GM10266 (cell line): ENCODE measurements around the gene BOK.
"Not testable (repeated sequence)": the region's sequence is repeated elsewhere in the genome, so short reads cannot be mapped to it uniquely, and the experiment has no call there.

Experiments
- DNase-seq: peaks from one replicate; pipeline ENCODE4 v3.0.0; 2012; ENCODE audit errors: extremely low spot score
- TF ChIP-seq, protein P1 (sequence below): IDR thresholded peaks from 2 replicates; pipeline ENCODE4 v1.5.1; 2012; ENCODE audit warnings: mild to moderate bottlenecking, low read depth; ENCODE audit not compliant: control insufficient read depth, insufficient read depth; ENCODE audit errors: missing control alignments

BOK gene

DNA sequence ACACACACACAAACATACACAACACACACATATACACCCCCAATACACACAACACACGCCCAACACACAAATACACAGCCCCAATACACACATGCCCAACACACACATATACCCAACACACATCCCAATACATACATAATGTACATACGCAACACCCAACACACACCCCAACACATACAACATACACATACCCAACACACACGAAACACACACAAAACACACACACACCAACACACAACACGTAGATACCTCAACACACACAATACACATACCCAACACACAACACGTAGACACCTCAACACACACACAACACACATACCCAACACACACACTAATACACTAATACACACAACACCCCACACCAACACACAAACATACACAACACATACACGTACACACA is 41.2 kb upstream of the BOK start:
- no peak for DNase-seq
- TF ChIP-seq, protein P1, sequence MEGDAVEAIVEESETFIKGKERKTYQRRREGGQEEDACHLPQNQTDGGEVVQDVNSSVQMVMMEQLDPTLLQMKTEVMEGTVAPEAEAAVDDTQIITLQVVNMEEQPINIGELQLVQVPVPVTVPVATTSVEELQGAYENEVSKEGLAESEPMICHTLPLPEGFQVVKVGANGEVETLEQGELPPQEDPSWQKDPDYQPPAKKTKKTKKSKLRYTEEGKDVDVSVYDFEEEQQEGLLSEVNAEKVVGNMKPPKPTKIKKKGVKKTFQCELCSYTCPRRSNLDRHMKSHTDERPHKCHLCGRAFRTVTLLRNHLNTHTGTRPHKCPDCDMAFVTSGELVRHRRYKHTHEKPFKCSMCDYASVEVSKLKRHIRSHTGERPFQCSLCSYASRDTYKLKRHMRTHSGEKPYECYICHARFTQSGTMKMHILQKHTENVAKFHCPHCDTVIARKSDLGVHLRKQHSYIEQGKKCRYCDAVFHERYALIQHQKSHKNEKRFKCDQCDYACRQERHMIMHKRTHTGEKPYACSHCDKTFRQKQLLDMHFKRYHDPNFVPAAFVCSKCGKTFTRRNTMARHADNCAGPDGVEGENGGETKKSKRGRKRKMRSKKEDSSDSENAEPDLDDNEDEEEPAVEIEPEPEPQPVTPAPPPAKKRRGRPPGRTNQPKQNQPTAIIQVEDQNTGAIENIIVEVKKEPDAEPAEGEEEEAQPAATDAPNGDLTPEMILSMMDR: no peak

DNA sequence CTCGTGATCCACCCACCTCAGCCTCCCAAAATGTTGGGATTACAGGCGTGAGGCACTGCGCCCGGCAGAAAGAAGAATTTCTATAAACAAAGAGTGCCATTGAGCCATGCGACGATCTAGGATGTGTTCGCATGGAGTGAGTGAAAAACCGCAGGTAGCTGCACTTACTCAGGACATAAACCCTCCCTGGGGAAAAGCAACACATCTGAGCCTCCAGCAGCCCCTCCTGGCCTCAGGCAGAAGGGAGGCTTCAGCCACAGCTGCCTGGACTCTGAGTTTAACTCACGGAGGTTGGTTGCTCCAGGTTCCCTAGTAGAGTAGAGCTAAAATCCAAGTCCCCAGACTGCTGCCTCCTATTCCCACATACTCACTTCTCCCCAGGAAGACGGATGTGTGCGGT is 38.9 kb upstream of the BOK start:
- TF ChIP-seq, protein P1: no peak
- no peak for DNase-seq

DNA sequence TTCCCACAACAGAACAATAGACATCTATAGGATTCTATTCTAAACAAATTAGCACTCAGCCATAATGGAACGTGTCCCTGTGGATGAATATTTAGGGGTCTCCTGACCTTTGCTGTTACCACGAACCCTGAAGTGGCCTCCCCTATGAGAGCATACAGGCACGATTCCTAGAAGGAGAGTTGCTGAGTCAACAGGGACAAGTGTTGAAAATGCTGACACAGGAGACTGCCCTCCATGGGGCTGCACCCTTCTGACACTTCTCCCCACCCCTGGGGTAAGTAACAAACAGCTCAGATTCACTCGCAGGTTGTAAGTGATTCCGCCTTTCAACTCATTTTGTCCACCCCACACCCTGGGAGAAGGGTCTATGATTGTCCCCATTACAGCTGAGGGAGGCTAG is 36.1 kb upstream of the BOK start:
- TF ChIP-seq, protein P1: no peak

DNA sequence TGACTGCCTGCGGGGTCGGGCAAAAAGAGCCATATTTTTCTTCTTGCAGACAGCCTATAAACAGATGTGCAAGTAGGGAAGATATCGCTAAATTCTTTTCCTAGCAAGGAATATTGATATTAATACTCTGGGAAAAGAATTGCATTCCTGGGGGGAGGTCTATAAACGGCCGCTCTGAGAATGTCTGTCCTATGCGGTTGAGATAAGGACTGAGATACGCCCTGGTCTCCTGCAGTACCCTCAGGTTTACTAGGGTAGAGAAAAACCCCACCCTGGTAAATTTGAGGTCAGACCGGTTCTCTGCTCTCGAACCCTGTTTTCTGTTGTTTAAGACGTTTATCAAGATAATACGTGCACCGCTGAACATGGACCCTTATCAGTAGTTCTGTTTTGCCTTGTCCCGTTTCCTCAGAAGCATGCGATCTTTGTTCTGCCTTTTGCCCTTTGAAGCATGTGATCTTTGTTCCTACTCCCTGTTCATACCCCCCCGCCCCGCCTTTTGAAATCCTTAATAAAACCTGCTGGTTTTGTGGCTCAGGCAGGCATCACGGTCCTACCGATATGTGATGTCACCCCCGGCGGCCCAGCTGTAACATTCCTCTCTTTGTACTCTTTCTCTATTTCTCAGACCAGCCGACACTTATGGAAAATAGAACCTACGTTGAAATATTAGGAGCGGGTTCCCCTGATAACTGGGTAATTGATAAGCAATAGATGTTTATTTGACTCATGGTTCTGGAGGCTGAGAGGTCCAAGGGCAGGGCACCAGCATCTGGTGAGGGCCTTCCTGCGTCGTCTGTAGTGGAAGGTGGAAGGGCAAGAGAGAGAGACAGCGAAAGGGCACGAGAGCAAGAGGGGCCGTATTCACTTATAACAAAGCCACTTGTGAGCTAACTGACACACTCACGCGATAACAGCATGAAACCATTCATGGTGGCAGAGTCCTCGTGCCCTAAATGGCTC is 32.4 kb upstream of the BOK start:
- not testable (repeated sequence) for DNase-seq

More for the DNA sequence above, 36.1 kb upstream of the BOK start:
- DNase-seq: no peak

DNA sequence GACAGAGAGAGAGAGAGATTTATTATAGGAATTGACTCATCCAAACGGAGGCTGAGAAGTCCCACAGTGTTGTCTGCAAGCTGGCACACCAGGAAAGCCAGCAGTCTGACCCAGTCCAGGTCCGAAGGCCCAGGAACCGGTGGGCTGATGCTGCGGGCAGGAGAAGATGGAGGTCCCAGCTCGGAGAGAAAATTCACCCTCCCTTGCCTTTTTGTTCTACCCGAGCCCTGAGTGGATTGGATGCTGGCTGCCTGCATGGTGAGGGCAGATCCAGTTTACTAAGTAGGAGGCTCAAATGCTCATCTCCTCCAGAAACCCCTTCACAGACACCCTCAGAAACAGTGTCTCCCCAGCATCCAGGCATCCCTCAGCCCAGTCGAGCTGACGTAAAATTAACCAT is 28.0 kb upstream of the BOK start:
- no peak for DNase-seq
- TF ChIP-seq, protein P1: no peak

DNA sequence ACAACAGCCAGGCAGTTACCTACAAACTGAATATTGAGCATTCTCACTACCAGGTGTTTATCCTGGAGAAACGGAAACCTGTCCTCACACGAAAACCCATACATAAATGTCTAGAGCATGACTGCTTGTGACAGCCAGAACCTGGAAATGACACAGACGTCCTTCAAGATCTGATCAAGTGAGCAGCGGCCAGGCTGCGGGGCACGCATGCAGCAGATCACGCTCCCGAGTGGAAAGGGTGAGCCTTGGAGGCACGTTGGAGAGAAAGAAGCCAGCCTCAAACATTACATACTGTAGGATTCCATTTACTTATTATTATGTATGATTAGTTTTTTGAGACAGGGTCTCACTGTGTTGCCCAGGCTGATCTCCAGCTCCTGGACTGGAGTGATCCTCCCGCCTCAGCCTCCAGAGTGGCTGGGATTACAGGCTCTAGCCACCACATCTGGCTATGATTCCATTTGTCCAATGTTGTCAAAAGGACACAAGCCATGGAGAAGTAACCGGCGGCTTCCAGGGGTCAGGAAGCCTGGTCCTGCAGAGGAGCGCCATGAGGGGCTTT is 27.3 kb upstream of the BOK start:
- TF ChIP-seq, protein P1: no peak
- no peak for DNase-seq

DNA sequence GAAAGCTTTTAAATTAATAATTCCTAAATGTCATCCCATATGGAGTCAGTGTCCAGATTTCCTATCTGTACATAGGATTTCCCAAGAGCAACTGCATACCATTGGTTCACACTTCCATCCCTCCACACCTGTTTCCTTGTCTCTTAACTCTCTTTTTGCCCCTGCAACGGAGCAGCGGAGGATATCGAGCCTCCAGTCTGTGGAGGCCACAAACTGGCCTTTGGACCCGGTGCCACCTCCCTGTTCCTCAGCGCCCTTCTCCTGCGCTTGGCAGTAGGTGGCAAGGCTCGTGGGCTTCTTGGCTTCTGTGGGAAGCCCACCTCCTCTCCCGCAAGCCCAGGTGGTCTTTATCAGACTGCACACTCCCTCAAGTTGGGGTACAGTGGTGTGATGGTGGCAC is 26.4 kb upstream of the BOK start:
- TF ChIP-seq, protein P1: no peak
- DNase-seq: peak; percentile 3
